OCI-LY3 (cell line): ENCODE data around the gene PXYLP1.

ENCODE experiments used
- EZH2phosphoT487 ChIP-seq: fragments of 200-600 bp; shearing (Covaris generic); IDR thresholded peaks from 2 replicates; pipeline ENCODE4 v1.6.1; 2018; ENCODE audit warnings: antibody characterized with exemption, mixed run types, low read depth
- TF ChIP-seq, protein P1 (sequence below): fragments of 200-600, 300-600 bp; sonication (generic); IDR thresholded peaks from 2 replicates; pipeline ENCODE4 v1.5.1; 2014; ENCODE audit warnings: antibody characterized with exemption, low read length, low read depth

DNA sequence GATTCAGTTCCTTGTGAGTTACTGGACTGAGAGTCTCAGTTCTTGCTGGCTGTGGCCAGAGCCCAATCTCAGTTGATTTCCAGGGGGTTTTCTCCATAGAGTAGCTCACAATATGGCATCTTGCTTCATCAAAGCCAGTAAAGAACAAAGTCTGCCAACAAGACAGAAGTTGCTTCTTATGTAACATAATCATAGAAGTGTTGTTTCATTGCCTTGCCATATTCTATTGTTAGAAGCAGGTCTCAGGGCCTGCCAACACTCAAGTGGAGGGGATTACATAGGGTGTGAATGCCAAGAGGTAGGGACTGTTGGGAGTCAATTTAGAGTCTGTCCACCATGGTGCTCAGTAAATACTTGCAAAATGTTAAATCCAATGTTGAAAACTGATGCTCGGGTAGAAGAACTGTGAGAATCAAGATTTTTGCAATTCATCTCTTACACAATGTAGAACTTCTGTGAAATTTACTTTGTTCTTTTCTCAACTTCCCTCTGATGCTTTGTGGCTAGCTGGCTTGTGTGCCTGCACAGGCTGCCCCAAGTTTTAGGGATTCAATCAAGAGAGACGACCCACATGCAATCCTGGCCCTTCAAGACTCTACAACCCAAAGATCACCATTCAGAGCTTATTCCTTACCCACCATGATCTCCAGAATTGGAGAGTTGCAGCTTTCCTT, 13.3 kb upstream of the PXYLP1 start:
- TF ChIP-seq EZH2phosphoT487 = no peak
- TF ChIP-seq, protein P1, sequence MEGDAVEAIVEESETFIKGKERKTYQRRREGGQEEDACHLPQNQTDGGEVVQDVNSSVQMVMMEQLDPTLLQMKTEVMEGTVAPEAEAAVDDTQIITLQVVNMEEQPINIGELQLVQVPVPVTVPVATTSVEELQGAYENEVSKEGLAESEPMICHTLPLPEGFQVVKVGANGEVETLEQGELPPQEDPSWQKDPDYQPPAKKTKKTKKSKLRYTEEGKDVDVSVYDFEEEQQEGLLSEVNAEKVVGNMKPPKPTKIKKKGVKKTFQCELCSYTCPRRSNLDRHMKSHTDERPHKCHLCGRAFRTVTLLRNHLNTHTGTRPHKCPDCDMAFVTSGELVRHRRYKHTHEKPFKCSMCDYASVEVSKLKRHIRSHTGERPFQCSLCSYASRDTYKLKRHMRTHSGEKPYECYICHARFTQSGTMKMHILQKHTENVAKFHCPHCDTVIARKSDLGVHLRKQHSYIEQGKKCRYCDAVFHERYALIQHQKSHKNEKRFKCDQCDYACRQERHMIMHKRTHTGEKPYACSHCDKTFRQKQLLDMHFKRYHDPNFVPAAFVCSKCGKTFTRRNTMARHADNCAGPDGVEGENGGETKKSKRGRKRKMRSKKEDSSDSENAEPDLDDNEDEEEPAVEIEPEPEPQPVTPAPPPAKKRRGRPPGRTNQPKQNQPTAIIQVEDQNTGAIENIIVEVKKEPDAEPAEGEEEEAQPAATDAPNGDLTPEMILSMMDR = no peak
